ENCODE measurements around the gene ANKIB1. TPM values are rescaled to one million over a fixed set of nuclear protein-coding genes. Genes with fewer than 3 reads are reported as not detected.

ANKIB1 gene
- polyA plus RNA-seq, 1 donor (not counting 4 experiments of a cell fraction or from before 2014, with no cell fraction given), result 37.0 TPM

DNA sequence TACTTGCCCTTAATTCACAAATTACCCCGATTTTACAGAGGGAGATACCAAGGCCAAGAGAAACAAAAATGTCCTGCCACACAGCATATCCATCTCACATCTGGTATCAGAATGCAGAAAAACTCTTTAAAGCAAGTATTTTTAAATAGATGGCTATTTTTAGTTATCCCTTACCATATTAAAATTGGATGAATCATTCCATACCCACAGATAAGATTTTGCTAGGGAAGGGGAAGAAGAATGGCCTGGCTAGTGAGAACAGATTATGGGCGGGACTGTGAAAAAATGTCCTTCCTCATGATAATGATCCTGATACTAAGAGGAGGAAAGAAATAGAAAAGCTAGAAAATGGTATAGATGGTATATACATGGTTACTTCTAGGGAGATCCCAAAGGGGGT, 121.0 kb downstream of the ANKIB1 start:
- Histone ChIP-seq H3K36me3 (ENCODE audit: control insufficient read depth in 2 of 2, extremely low read depth in 1 of 2, insufficient read depth in 2 of 2, low read length in 2 of 2) (peaks cover 4 to 9% of the 10 kb centered on the region in 2 experiments), H3K9me1 (ENCODE audit: control insufficient read depth, extremely low read depth, insufficient read depth, low read length) (no peaks in the 10 kb centered on the region), H2AFZ (ENCODE audit: control insufficient read depth, low read length) (no peak overlapping the region), H3K4me1 (ENCODE audit: control insufficient read depth, extremely low read depth, insufficient read depth, low read length) (no peaks in the 10 kb centered on the region), H3K4me2 (ENCODE audit: control insufficient read depth, extremely low read depth, insufficient read depth, low read depth, low read length) (no peak overlapping the region), H3K27me3 (ENCODE audit: control insufficient read depth, extremely low read depth, insufficient read depth, low read length) (no peaks in the 10 kb centered on the region), H3K79me2 (ENCODE audit: control insufficient read depth, insufficient read depth, low read length) (no peaks in the 10 kb centered on the region), H3K27ac (ENCODE audit: control insufficient read depth, insufficient read depth, low read length) (no peak overlapping the region), H3K9ac (ENCODE audit: control insufficient read depth, extremely low read depth, insufficient read depth, low read length) (no peak overlapping the region), H3K4me3 (ENCODE audit: control insufficient read depth in 2 of 3, extremely low read depth in 1 of 3, insufficient read depth in 2 of 3, low read depth in 1 of 3, low read length in 3 of 3) (no peak overlapping the region), H3K9me3 (ENCODE audit: control insufficient read depth, low read depth, low read length) (no peaks in the 10 kb centered on the region), H4K20me1 (ENCODE audit: control insufficient read depth, extremely low read depth, insufficient read depth, low read length) (no peaks in the 10 kb centered on the region)
- dilution Hi-C loops (cut with MboI; ENCODE audit: extremely low pct_ligation_motif_present, low sequenced_read_pairs), result no loop called here
- TF ChIP-seq EZH2 (IDR thresholded peaks at IDR 0.05; ENCODE audit: low read length), result no peak
- TF ChIP-seq, protein P1, sequence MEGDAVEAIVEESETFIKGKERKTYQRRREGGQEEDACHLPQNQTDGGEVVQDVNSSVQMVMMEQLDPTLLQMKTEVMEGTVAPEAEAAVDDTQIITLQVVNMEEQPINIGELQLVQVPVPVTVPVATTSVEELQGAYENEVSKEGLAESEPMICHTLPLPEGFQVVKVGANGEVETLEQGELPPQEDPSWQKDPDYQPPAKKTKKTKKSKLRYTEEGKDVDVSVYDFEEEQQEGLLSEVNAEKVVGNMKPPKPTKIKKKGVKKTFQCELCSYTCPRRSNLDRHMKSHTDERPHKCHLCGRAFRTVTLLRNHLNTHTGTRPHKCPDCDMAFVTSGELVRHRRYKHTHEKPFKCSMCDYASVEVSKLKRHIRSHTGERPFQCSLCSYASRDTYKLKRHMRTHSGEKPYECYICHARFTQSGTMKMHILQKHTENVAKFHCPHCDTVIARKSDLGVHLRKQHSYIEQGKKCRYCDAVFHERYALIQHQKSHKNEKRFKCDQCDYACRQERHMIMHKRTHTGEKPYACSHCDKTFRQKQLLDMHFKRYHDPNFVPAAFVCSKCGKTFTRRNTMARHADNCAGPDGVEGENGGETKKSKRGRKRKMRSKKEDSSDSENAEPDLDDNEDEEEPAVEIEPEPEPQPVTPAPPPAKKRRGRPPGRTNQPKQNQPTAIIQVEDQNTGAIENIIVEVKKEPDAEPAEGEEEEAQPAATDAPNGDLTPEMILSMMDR (optimal IDR thresholded peaks at IDR 0.05 in 1 of 3, IDR thresholded peaks at IDR 0.05 in 1 of 3, conservative IDR thresholded peaks at IDR 0.05 in 1 of 3; ENCODE audit: extremely low read depth in 1 of 3, insufficient read depth in 2 of 3, low read length in 3 of 3), result no peak
- FAIRE-seq (no peak), DNase-seq (ENCODE audit: low read depth, low spot score) (no peak)

DNA sequence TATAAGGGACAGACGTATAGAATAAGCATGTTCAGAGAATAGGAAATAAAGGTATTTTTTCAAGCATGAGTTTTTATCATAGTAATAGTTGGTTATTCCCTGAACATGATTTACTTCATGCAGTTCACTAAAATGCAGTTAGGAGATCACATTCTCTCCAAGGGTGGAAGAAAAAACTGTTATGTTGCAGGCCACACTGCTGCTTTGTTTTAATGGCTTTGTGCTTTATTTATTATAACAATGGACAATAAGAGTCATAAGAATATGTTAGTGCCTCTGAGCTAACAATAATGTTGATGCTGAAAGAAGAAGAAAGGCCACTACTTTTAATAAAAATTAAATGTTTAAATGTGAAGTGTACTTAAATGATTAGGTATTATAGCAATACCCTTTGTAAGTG, 123.0 kb downstream of the ANKIB1 start:
- Histone ChIP-seq H2AFZ (ENCODE audit: control insufficient read depth, low read length) (no peak overlapping the region), H3K9me3 (ENCODE audit: control insufficient read depth, low read depth, low read length) (no peaks in the 10 kb centered on the region), H3K27ac (ENCODE audit: control insufficient read depth, insufficient read depth, low read length) (no peak overlapping the region), H4K20me1 (ENCODE audit: control insufficient read depth, extremely low read depth, insufficient read depth, low read length) (no peaks in the 10 kb centered on the region), H3K4me1 (ENCODE audit: control insufficient read depth, extremely low read depth, insufficient read depth, low read length) (no peaks in the 10 kb centered on the region), H3K27me3 (ENCODE audit: control insufficient read depth, extremely low read depth, insufficient read depth, low read length) (no peaks in the 10 kb centered on the region), H3K36me3 (ENCODE audit: control insufficient read depth in 2 of 2, extremely low read depth in 1 of 2, insufficient read depth in 2 of 2, low read length in 2 of 2) (peaks cover 2 to 9% of the 10 kb centered on the region in 2 experiments), H3K9me1 (ENCODE audit: control insufficient read depth, extremely low read depth, insufficient read depth, low read length) (no peaks in the 10 kb centered on the region), H3K9ac (ENCODE audit: control insufficient read depth, extremely low read depth, insufficient read depth, low read length) (no peak overlapping the region), H3K4me2 (ENCODE audit: control insufficient read depth, extremely low read depth, insufficient read depth, low read depth, low read length) (no peak overlapping the region), H3K4me3 (ENCODE audit: control insufficient read depth in 2 of 3, extremely low read depth in 1 of 3, insufficient read depth in 2 of 3, low read depth in 1 of 3, low read length in 3 of 3) (no peak overlapping the region), H3K79me2 (ENCODE audit: control insufficient read depth, insufficient read depth, low read length) (no peaks in the 10 kb centered on the region)
- dilution Hi-C loops (cut with MboI; ENCODE audit: extremely low pct_ligation_motif_present, low sequenced_read_pairs), result no loop called here
- FAIRE-seq, result no peak
- TF ChIP-seq, protein P1 (optimal IDR thresholded peaks at IDR 0.05 in 1 of 3, IDR thresholded peaks at IDR 0.05 in 1 of 3, conservative IDR thresholded peaks at IDR 0.05 in 1 of 3; ENCODE audit: extremely low read depth in 1 of 3, insufficient read depth in 2 of 3, low read length in 3 of 3), result no peak
- TF ChIP-seq EZH2 (IDR thresholded peaks at IDR 0.05; ENCODE audit: low read length), result no peak
- no peak for DNase-seq (ENCODE audit: low read depth, low spot score)
